ENCODE measurements around the gene ARHGAP8. TPM values are rescaled to one million over a fixed set of nuclear protein-coding genes. Genes with fewer than 3 reads are reported as not detected.

Gene ARHGAP8
- polyA plus RNA-seq, 1 donor from 2014 or later, result 3.0 TPM

GRCh38 chr22:44735518-44736428 is 16.6 kb upstream of the ARHGAP8 start:
- no peaks in the 10 kb centered on the region for H4K20me1 ChIP-seq (ENCODE audit: insufficient read depth)
- H3K9ac ChIP-seq (ENCODE audit: low read length), result no peak overlapping the region
- H2AFZ ChIP-seq (ENCODE audit: low read depth, low read length), result no peak overlapping the region
- no peaks in the 10 kb centered on the region for H3K9me2 ChIP-seq (ENCODE audit: insufficient read depth, low read length)
- H3K27ac ChIP-seq (ENCODE audit: low read length), result no peak overlapping the region
- H3K36me3 ChIP-seq (ENCODE audit: insufficient read depth, low read length), result no peaks in the 10 kb centered on the region
- H3K79me2 ChIP-seq (replicated peaks; ENCODE audit: insufficient read depth, low read length), result no peaks in the 10 kb centered on the region
- TF ChIP-seq MXI1 (conservative IDR thresholded peaks at IDR 0.05; ENCODE audit: poor library complexity, severe bottlenecking), result no peak
- peak; percentile 93 for TF ChIP-seq CTCF (IDR thresholded peaks at IDR 0.05; ENCODE audit: poor library complexity, severe bottlenecking)
- peak; percentile 89 for TF ChIP-seq SMC3 (conservative IDR thresholded peaks at IDR 0.05; ENCODE audit: poor library complexity)
- peak; percentile 82 for TF ChIP-seq RAD21 (conservative IDR thresholded peaks at IDR 0.05)
- H3K4me3 ChIP-seq (ENCODE audit: low read length), result no peak overlapping the region
- H3F3A ChIP-seq (ENCODE audit: insufficient read depth, low read length, poor library complexity, severe bottlenecking), result no peaks in the 10 kb centered on the region
- no peaks in the 10 kb centered on the region for H3K27me3 ChIP-seq (ENCODE audit: insufficient read depth, low read depth, low read length)
- H3K4me2 ChIP-seq (ENCODE audit: low read length), result no peak overlapping the region
- no peaks in the 10 kb centered on the region for H3K9me3 ChIP-seq (ENCODE audit: low read length)

- Histone ChIP-seq H3K4me2 (ENCODE audit: low read length) (no peak overlapping the region), H3K9me3 (ENCODE audit: low read length) (no peaks in the 10 kb centered on the region), H3F3A (ENCODE audit: insufficient read depth, low read length, poor library complexity, severe bottlenecking) (no peaks in the 10 kb centered on the region), H3K79me2 (replicated peaks; ENCODE audit: insufficient read depth, low read length) (no peaks in the 10 kb centered on the region), H2AFZ (ENCODE audit: low read depth, low read length) (no peak overlapping the region), H3K36me3 (ENCODE audit: insufficient read depth, low read length) (no peaks in the 10 kb centered on the region), H3K9ac (ENCODE audit: low read length) (no peak overlapping the region), H3K27ac (ENCODE audit: low read length) (no peak overlapping the region), H3K9me2 (ENCODE audit: insufficient read depth, low read length) (no peaks in the 10 kb centered on the region), H4K20me1 (ENCODE audit: insufficient read depth) (no peaks in the 10 kb centered on the region), H3K27me3 (ENCODE audit: insufficient read depth, low read depth, low read length) (no peaks in the 10 kb centered on the region), H3K4me3 (ENCODE audit: low read length) (no peak overlapping the region)
- TF ChIP-seq EZH2 (IDR thresholded peaks at IDR 0.05; ENCODE audit: borderline replicate concordance, insufficient read depth, low read length, poor library complexity, severe bottlenecking), result no peak
- no peak for TF ChIP-seq REST (IDR thresholded peaks at IDR 0.05; ENCODE audit: borderline replicate concordance)
- no peak for TF ChIP-seq TAF1 (IDR thresholded peaks at IDR 0.05; ENCODE audit: low read depth)
- no peak for TF ChIP-seq MXI1 (conservative IDR thresholded peaks at IDR 0.05; ENCODE audit: poor library complexity, severe bottlenecking)
- TF ChIP-seq RAD21 (conservative IDR thresholded peaks at IDR 0.05), result no peak
- TF ChIP-seq SMC3 (conservative IDR thresholded peaks at IDR 0.05; ENCODE audit: poor library complexity), result no peak
- no peak for TF ChIP-seq POLR2AphosphoS5 (IDR thresholded peaks at IDR 0.05)
- no peak for TF ChIP-seq EP300 (conservative IDR thresholded peaks at IDR 0.05; ENCODE audit: poor library complexity, severe bottlenecking)
- TF ChIP-seq CTCF (IDR thresholded peaks at IDR 0.05; ENCODE audit: poor library complexity, severe bottlenecking), result no peak
Observed at GRCh38 chr22:44736581-44737405, 15.6 kb upstream of the ARHGAP8 start.

Data from neural cell (in vitro differentiated cells).